Measurements from ENCODE around the gene C17orf58. TPM values are rescaled to one million over a fixed set of nuclear protein-coding genes. Genes with fewer than 3 reads are reported as not detected.

The C17orf58 gene
- total and polyA plus RNA-seq, 2 experiments from 2014 or later = 30.9 to 35.8 TPM

DNA sequence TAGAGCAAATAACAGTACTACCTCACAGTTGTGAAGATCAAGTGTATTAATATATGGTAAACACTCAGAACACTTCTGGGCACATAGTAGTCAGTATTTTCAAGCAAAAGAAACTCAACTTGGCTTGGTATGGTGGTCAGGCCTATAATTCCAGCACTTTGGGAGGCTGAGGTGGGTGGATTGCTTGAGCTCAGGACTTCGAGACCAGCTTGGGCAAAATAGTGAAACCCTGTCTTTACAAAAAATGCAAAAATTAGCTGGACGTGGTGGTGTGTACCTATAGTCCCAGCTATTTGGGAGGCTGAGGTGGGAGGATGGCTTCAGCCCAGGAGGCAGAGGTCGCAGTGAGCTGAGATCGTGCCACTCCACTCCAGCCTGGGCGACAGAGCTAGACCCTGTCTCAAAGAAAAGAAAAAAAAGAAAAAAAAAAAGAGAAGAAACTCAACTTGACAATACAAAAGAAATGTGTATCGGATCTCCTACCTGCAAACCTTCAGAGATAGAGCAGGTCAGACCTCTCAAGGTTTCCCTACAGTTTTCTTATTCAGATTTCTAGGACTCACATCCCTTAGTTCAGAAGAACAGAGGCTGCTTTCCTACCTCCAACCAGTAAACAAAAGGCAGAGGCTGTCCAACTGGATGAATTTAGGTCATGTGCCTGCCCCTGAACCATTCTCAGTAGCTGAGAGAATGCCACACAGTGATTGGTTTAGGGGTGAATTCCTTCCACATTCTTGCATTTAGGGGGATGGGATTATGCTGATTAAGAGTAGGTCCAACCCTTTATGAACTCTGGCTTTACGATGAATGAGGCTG is 37.6 kb upstream of the C17orf58 start (continued):
- TF ChIP-seq, protein P1, sequence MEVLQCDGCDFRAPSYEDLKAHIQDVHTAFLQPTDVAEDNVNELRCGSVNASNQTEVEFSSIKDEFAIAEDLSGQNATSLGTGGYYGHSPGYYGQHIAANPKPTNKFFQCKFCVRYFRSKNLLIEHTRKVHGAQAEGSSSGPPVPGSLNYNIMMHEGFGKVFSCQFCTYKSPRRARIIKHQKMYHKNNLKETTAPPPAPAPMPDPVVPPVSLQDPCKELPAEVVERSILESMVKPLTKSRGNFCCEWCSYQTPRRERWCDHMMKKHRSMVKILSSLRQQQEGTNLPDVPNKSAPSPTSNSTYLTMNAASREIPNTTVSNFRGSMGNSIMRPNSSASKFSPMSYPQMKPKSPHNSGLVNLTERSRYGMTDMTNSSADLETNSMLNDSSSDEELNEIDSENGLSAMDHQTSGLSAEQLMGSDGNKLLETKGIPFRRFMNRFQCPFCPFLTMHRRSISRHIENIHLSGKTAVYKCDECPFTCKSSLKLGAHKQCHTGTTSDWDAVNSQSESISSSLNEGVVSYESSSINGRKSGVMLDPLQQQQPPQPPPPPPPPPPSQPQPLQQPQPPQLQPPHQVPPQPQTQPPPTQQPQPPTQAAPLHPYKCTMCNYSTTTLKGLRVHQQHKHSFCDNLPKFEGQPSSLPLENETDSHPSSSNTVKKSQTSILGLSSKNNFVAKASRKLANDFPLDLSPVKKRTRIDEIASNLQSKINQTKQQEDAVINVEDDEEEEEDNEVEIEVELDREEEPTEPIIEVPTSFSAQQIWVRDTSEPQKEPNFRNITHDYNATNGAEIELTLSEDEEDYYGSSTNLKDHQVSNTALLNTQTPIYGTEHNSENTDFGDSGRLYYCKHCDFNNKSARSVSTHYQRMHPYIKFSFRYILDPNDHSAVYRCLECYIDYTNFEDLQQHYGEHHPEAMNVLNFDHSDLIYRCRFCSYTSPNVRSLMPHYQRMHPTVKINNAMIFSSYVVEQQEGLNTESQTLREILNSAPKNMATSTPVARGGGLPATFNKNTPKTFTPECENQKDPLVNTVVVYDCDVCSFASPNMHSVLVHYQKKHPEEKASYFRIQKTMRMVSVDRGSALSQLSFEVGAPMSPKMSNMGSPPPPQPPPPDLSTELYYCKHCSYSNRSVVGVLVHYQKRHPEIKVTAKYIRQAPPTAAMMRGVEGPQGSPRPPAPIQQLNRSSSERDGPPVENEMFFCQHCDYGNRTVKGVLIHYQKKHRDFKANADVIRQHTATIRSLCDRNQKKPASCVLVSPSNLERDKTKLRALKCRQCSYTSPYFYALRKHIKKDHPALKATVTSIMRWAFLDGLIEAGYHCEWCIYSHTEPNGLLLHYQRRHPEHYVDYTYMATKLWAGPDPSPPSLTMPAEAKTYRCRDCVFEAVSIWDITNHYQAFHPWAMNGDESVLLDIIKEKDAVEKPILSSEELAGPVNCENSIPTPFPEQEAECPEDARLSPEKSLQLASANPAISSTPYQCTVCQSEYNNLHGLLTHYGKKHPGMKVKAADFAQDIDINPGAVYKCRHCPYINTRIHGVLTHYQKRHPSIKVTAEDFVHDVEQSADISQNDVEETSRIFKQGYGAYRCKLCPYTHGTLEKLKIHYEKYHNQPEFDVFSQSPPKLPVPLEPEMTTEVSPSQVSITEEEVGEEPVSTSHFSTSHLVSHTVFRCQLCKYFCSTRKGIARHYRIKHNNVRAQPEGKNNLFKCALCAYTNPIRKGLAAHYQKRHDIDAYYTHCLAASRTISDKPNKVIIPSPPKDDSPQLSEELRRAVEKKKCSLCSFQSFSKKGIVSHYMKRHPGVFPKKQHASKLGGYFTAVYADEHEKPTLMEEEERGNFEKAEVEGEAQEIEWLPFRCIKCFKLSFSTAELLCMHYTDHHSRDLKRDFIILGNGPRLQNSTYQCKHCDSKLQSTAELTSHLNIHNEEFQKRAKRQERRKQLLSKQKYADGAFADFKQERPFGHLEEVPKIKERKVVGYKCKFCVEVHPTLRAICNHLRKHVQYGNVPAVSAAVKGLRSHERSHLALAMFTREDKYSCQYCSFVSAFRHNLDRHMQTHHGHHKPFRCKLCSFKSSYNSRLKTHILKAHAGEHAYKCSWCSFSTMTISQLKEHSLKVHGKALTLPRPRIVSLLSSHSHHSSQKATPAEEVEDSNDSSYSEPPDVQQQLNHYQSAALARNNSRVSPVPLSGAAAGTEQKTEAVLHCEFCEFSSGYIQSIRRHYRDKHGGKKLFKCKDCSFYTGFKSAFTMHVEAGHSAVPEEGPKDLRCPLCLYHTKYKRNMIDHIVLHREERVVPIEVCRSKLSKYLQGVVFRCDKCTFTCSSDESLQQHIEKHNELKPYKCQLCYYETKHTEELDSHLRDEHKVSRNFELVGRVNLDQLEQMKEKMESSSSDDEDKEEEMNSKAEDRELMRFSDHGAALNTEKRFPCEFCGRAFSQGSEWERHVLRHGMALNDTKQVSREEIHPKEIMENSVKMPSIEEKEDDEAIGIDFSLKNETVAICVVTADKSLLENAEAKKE (CRISPR knock-in tag; IDR thresholded peaks at IDR 0.05) = peak; percentile 81
- TF ChIP-seq EZH2 (IDR thresholded peaks at IDR 0.05; ENCODE audit: low read depth, unreplicated experiment) = no peak
- 0 out of 2 replicates have a peak, but pooled peaks have one; percentile 41 for TF ChIP-seq NANOG (IDR thresholded peaks at IDR 0.05; ENCODE audit: borderline replicate concordance)

GRCh38 chr17:68029512-68030215 is 33.4 kb upstream of the C17orf58 start:
- DNase-seq (ENCODE audit: low spot score) = peak; percentile 24

More at GRCh38 chr17:68029512-68030215, 33.4 kb upstream of the C17orf58 start:
- no peak for ATAC-seq
- Histone ChIP-seq H3K36me3 (ENCODE audit: insufficient read depth) (no peaks in the 10 kb centered on the region), H2AFZ (no peak overlapping the region; the same call in 1 of the 2 replicates), H4K20me1 (replicated peaks; ENCODE audit: insufficient read depth) (no peaks in the 10 kb centered on the region), H3F3A (replicated peaks; ENCODE audit: low read depth) (peaks cover 8% of the 10 kb centered on the region; the same call in 1 of the 2 replicates), H3K4me3 (no peak overlapping the region), H3K27me3 (ENCODE audit: insufficient read depth) (no peaks in the 10 kb centered on the region), H3K27ac (ENCODE audit: low read depth) (no peak overlapping the region), H3K9me2 (ENCODE audit: insufficient read depth) (no peaks in the 10 kb centered on the region), H3K4me2 (no peak overlapping the region), H3K4me1 (ENCODE audit: insufficient read depth) (peaks cover 8% of the 10 kb centered on the region; the same call in 1 of the 2 replicates), H3K79me2 (replicated peaks; ENCODE audit: insufficient read depth) (no peaks in the 10 kb centered on the region)
- H3K36me3 Mint-ChIP-seq (ENCODE audit: low read depth) = no peaks in the 10 kb centered on the region
- no peaks in the 10 kb centered on the region for H3K9me3 Mint-ChIP-seq
- H3K4me1 Mint-ChIP-seq = peaks cover 16% of the 10 kb centered on the region
- H3K27me3 Mint-ChIP-seq (ENCODE audit: insufficient read depth, low read depth, poor library complexity) = peaks cover 5% of the 10 kb centered on the region
- no peak for TF ChIP-seq JUNB (IDR thresholded peaks at IDR 0.05; ENCODE audit: unreplicated experiment)
- TF ChIP-seq POLR2AphosphoS5 (IDR thresholded peaks at IDR 0.05; ENCODE audit: low read depth) = no peak
- no peak for TF ChIP-seq NANOG (IDR thresholded peaks at IDR 0.05; ENCODE audit: borderline replicate concordance)
- TF ChIP-seq CTCF (conservative IDR thresholded peaks at IDR 0.05; ENCODE audit: low read depth in 2 of 2) = no peak
- no peak for TF ChIP-seq ZNF331 (CRISPR knock-in tag; IDR thresholded peaks at IDR 0.05; ENCODE audit: low read depth)
- no peak for TF ChIP-seq CREB1 (CRISPR knock-in tag; IDR thresholded peaks at IDR 0.05; ENCODE audit: low read depth)
- no peak for TF ChIP-seq STAT1 (IDR thresholded peaks at IDR 0.05; ENCODE audit: unreplicated experiment)
- TF ChIP-seq, protein P2, sequence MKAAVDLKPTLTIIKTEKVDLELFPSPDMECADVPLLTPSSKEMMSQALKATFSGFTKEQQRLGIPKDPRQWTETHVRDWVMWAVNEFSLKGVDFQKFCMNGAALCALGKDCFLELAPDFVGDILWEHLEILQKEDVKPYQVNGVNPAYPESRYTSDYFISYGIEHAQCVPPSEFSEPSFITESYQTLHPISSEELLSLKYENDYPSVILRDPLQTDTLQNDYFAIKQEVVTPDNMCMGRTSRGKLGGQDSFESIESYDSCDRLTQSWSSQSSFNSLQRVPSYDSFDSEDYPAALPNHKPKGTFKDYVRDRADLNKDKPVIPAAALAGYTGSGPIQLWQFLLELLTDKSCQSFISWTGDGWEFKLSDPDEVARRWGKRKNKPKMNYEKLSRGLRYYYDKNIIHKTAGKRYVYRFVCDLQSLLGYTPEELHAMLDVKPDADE (IDR thresholded peaks at IDR 0.05) = no peak
- no peak for TF ChIP-seq ZNF114 (CRISPR knock-in tag; IDR thresholded peaks at IDR 0.05)
- no peak for TF ChIP-seq EZH2 (IDR thresholded peaks at IDR 0.05; ENCODE audit: low read depth, unreplicated experiment)
- H3K4me3 Mint-ChIP-seq = no peak overlapping the region
- no peak overlapping the region for H3K27ac Mint-ChIP-seq
